H1 (cell line): ENCODE measurements around the gene BRD9. TPM values are rescaled to one million over a fixed set of nuclear protein-coding genes. Genes with fewer than 3 reads are reported as not detected.

Experiments used
- CTCF ChIA-PET: fragments of 300-600 bp; sonication (Branson Sonifier 250); formaldehyde crosslinking; loops from one replicate; lab custom pipeline; 2021; ENCODE audit not compliant: partially characterized antibody; lab: Charles Lee
- POLR2A ChIA-PET: fragments of 300-600 bp; sonication (Branson Sonifier 250); formaldehyde crosslinking; loops from one replicate; lab custom pipeline; 2021; ENCODE audit warnings: inconsistent platforms; ENCODE audit not compliant: partially characterized antibody; lab: Charles Lee
- DNase-seq, 2 experiments: peaks; one replicate each; pipeline versions ENCODE4 v3.0.0 to v3.0.0-alpha.2; 2010 to 2022; ENCODE audit warnings: low spot score in 2 of 2, low read depth in 1 of 2, mixed read lengths in 1 of 2
- FAIRE-seq: peaks from 2 replicates; lab custom pipeline; 2011; peaks lifted over from hg19 to GRCh38; lab: Jason Lieb, UNC
- H2AFZ ChIP-seq: 2 replicates; pipeline ENCODE4 v1.8.1; 2012; ENCODE audit warnings: low read length, inconsistent platforms
- H2AK5ac ChIP-seq: 2 replicates; pipeline ENCODE4 v1.6.1; 2013; ENCODE audit warnings: low read depth, low read length
- H2BK120ac ChIP-seq: replicated peaks from 2 replicates; pipeline ENCODE3; 2013; ENCODE audit warnings: low read depth, low read length, inconsistent platforms
- H2BK12ac ChIP-seq: 2 replicates; pipeline ENCODE4 v1.6.1; 2013; ENCODE audit warnings: low read depth, low read length
- H2BK15ac ChIP-seq: 2 replicates; pipeline ENCODE4 v1.6.1; 2013; ENCODE audit warnings: low read length
- H2BK20ac ChIP-seq: 2 replicates; pipeline ENCODE4 v1.6.1; 2013; ENCODE audit warnings: low read length
- H2BK5ac ChIP-seq: 2 replicates; pipeline ENCODE4 v1.6.1; 2013; ENCODE audit warnings: low read depth, low read length
- H3K14ac ChIP-seq: 2 replicates; pipeline ENCODE4 v1.6.1; 2013; ENCODE audit warnings: inconsistent platforms; ENCODE audit not compliant: insufficient read length
- H3K18ac ChIP-seq: 2 replicates; pipeline ENCODE4 v1.6.1; 2013; ENCODE audit warnings: low read length; ENCODE audit errors: extremely low read depth
- H3K23ac ChIP-seq: 2 replicates; pipeline ENCODE4 v1.6.1; 2013; ENCODE audit warnings: inconsistent platforms; ENCODE audit not compliant: insufficient read length
- H3K23me2 ChIP-seq: 2 replicates; pipeline ENCODE4 v1.6.1; 2013; ENCODE audit warnings: low read depth, low read length
- H3K27ac ChIP-seq: 2 replicates; pipeline ENCODE4 v1.6.1; 2011; ENCODE audit warnings: low read depth, low read length, inconsistent platforms
- H3K27me3 ChIP-seq, 4 experiments: replicated peaks in 1 of 4; 1 replicate in 1 of 4; 2 replicates in 3 of 4; pipeline versions ENCODE4 v1.6.1 to v1.8.1; 2011 to 2013; ENCODE audit warnings: low read length in 3 of 4, mild to moderate bottlenecking in 3 of 4, inconsistent platforms in 2 of 4, mixed read lengths in 2 of 4, moderate library complexity in 1 of 4; ENCODE audit not compliant: control insufficient read depth in 3 of 4, insufficient read depth in 3 of 4; ENCODE audit errors: extremely low read depth in 1 of 4
- H3K36me3 ChIP-seq, 4 experiments: 2 replicates each; pipeline versions ENCODE4 v1.6.1 to v1.8.1; 2011 to 2013; ENCODE audit warnings: mild to moderate bottlenecking in 4 of 4, low read length in 3 of 4, moderate library complexity in 2 of 4, control low read depth in 1 of 4, inconsistent platforms in 1 of 4; ENCODE audit not compliant: insufficient read depth in 4 of 4, control insufficient read depth in 2 of 4
- H3K4ac ChIP-seq: replicated peaks from 2 replicates; pipeline ENCODE3; 2013; ENCODE audit warnings: low read length, low read depth, mixed read lengths, inconsistent platforms; ENCODE audit not compliant: insufficient read length
- H3K4me1 ChIP-seq, 4 experiments: replicated peaks in 1 of 4; 1 replicate in 1 of 4; 2 replicates in 3 of 4; pipeline versions ENCODE4 v1.6.1 to v1.8.1; 2011 to 2013; ENCODE audit warnings: low read length in 3 of 4, inconsistent platforms in 2 of 4, mixed read lengths in 1 of 4; ENCODE audit not compliant: insufficient read depth in 4 of 4, control insufficient read depth in 3 of 4
- H3K4me2 ChIP-seq, 2 experiments: 2 replicates each; pipeline versions ENCODE4 v1.6.1 to v1.8.1; 2011 to 2013; ENCODE audit warnings: low read depth in 2 of 2, low read length in 2 of 2, control low read depth in 1 of 2, inconsistent platforms in 1 of 2, mild to moderate bottlenecking in 1 of 2; ENCODE audit not compliant: insufficient read depth in 1 of 2
- H3K4me3 ChIP-seq, 4 experiments: fragments of 200-600, 300-600 bp in 1 of 4; sonication (generic), shearing (Covaris generic), sonication (Bioruptor Twin) in 1 of 4; 2 replicates each; pipeline versions ENCODE4 v1.5.1 to v1.8.1; 2011 to 2016; ENCODE audit warnings: low read length in 4 of 4, low read depth in 3 of 4, control low read depth in 2 of 4, inconsistent platforms in 2 of 4, mild to moderate bottlenecking in 2 of 4, mixed read lengths in 1 of 4, moderate library complexity in 1 of 4; ENCODE audit not compliant: insufficient read depth in 2 of 4; ENCODE audit errors: extremely low read depth in 1 of 4
- H3K56ac ChIP-seq: replicated peaks from 2 replicates; pipeline ENCODE3; 2013; ENCODE audit warnings: low read depth, mild to moderate bottlenecking, mixed read lengths, low read length, inconsistent platforms; ENCODE audit not compliant: insufficient read length
- H3K79me1 ChIP-seq: 2 replicates; pipeline ENCODE4 v1.6.1; 2013; ENCODE audit warnings: low read depth, low read length, control low read depth
- H3K79me2 ChIP-seq, 2 experiments: 2 replicates each; pipeline versions ENCODE4 v1.6.1 to v1.8.1; 2012 to 2013; ENCODE audit warnings: low read length in 2 of 2, mild to moderate bottlenecking in 2 of 2, inconsistent platforms in 1 of 2; ENCODE audit not compliant: insufficient read depth in 2 of 2, control insufficient read depth in 1 of 2
- H3K9ac ChIP-seq, 4 experiments: replicated peaks in 1 of 4; 1 replicate in 1 of 4; 2 replicates in 3 of 4; pipeline versions ENCODE4 v1.6.1 to v1.8.1; 2011 to 2013; ENCODE audit warnings: low read depth in 3 of 4, low read length in 3 of 4, control low read depth in 2 of 4, mild to moderate bottlenecking in 2 of 4, moderate library complexity in 2 of 4, inconsistent platforms in 1 of 4; ENCODE audit errors: extremely low read depth in 1 of 4
- H3K9me3 ChIP-seq, 2 experiments: 2 replicates each; pipeline versions ENCODE4 v1.6.1 to v1.8.1; 2012 to 2013; ENCODE audit warnings: mild to moderate bottlenecking in 2 of 2, moderate library complexity in 2 of 2, control low read depth in 1 of 2, inconsistent platforms in 1 of 2, low read depth in 1 of 2, low read length in 1 of 2, mixed read lengths in 1 of 2; ENCODE audit not compliant: insufficient read depth in 2 of 2
- H4K20me1 ChIP-seq, 2 experiments: replicated peaks in 1 of 2; 2 replicates each; pipeline versions ENCODE3 to v1.8.1; 2011 to 2013; ENCODE audit warnings: inconsistent platforms in 2 of 2, low read length in 2 of 2, mild to moderate bottlenecking in 1 of 2; ENCODE audit not compliant: insufficient read depth in 2 of 2, control insufficient read depth in 1 of 2
- H4K5ac ChIP-seq: 2 replicates; pipeline ENCODE4 v1.6.1; 2013; ENCODE audit warnings: low read length, low read depth, mixed read lengths, inconsistent platforms; ENCODE audit not compliant: insufficient read length
- H4K8ac ChIP-seq: 2 replicates; pipeline ENCODE4 v1.8.0; 2013; ENCODE audit warnings: mild to moderate bottlenecking, moderate library complexity, low read length, inconsistent platforms; ENCODE audit not compliant: insufficient read depth; ENCODE audit errors: extremely low read depth
- H4K91ac ChIP-seq: replicated peaks from 2 replicates; pipeline ENCODE3; 2013; ENCODE audit warnings: low read length, mixed read lengths, inconsistent platforms; ENCODE audit not compliant: insufficient read length
- GTF2F1 ChIP-seq: IDR thresholded peaks from 2 replicates; pipeline ENCODE4 v1.6.1; 2012; ENCODE audit warnings: low read depth, low read length, improper control_type of control experiment, borderline replicate concordance
- POLR2A ChIP-seq, 2 experiments: IDR thresholded peaks; 1 replicate in 1 of 2; 2 replicates in 1 of 2; pipeline ENCODE4 v1.6.1; 2011; ENCODE audit warnings: low read depth in 2 of 2, low read length in 2 of 2, mild to moderate bottlenecking in 2 of 2; ENCODE audit errors: control extremely low read depth in 1 of 2
- RNF2 ChIP-seq: fragments of 200-900, 300-1000 bp; sonication (generic); IDR thresholded peaks from 2 replicates; pipeline ENCODE4 v1.7.1; 2016; ENCODE audit warnings: borderline replicate concordance, low read depth, mild to moderate bottlenecking, antibody characterized with exemption, low read length; ENCODE audit not compliant: poor library complexity, severe bottlenecking; ENCODE audit errors: missing control alignments
- SIN3A ChIP-seq, 2 experiments: IDR thresholded peaks in 1 of 2; conservative IDR thresholded peaks in 1 of 2; 2 replicates each; pipeline ENCODE4 v1.6.1; 2011 to 2012; ENCODE audit warnings: low read length in 2 of 2, improper control_type of control experiment in 1 of 2, low read depth in 1 of 2, mild to moderate bottlenecking in 1 of 2
- SP1 ChIP-seq: IDR thresholded peaks from 2 replicates; pipeline ENCODE4 v1.6.1; 2011; ENCODE audit warnings: low read depth, low read length
- TAF1 ChIP-seq: IDR thresholded peaks from 2 replicates; pipeline ENCODE4 v1.6.1; 2011; ENCODE audit warnings: mild to moderate bottlenecking, low read depth, low read length
- WGBS, 2 experiments: shearing (Covaris generic) in 1 of 2; methylation state at CpG; one replicate each; pipeline versions ENCODE4 v1.1.6 to v1.1.7; 2013 to 2015; ENCODE audit warnings: low lambda C conversion rate in 2 of 2, mixed read lengths in 2 of 2, inconsistent platforms in 1 of 2, low coverage in 1 of 2, missing lambda C conversion rate in 1 of 2; ENCODE audit not compliant: insufficient replicate concordance in 2 of 2, insufficient coverage in 1 of 2, insufficient read length in 1 of 2; ENCODE audit errors: extremely low coverage in 1 of 2, missing lambda C conversion rate in 1 of 2; 5-methylcytosine and 5-hydroxymethylcytosine counted together
- polyA plus RNA-seq, 7 experiments: library from polyadenylated mRNA; depleted of rRNA in 3 of 7; stranded (reverse) in 5 of 7; unstranded in 2 of 7; fragments of >200 nt in 5 of 7; fragments of 200-250 nt in 2 of 7; gene quantifications; 1 replicate in 5 of 7; 2 replicates in 1 of 7; 4 replicates in 1 of 7; pipeline versions ENCODE4 v1.2.1 to v1.2.3, GENCODE V29; 2011 to 2013; ENCODE audit warnings: missing spikeins in 2 of 7, mixed read lengths in 2 of 7
- total RNA-seq: library from RNA; stranded (reverse); fragmentation: NEBNext Ultra II Directional; extraction: Animal tissue kit (Norgen Biotek cat#: 25700); gene quantifications from 2 replicates; pipeline ENCODE4 v1.2.1, GENCODE V29; 2021
- TF ChIP-seq, protein P1 (sequence below), 3 experiments: IDR thresholded peaks; 1 replicate in 2 of 3; 2 replicates in 1 of 3; pipeline versions ENCODE4 v1.5.1 to v1.6.1; 2011; ENCODE audit warnings: low read length in 3 of 3, mild to moderate bottlenecking in 3 of 3, inconsistent platforms in 2 of 3, low read depth in 1 of 3, moderate library complexity in 1 of 3; ENCODE audit not compliant: insufficient read depth in 1 of 3; ENCODE audit errors: control extremely low read depth in 1 of 3

The BRD9 gene
- total and polyA plus RNA-seq, 2 of the 8 experiments (the other 6 are each of a cell fraction or from before 2014, with no cell fraction given): 9.3 to 49.4 TPM

DNA sequence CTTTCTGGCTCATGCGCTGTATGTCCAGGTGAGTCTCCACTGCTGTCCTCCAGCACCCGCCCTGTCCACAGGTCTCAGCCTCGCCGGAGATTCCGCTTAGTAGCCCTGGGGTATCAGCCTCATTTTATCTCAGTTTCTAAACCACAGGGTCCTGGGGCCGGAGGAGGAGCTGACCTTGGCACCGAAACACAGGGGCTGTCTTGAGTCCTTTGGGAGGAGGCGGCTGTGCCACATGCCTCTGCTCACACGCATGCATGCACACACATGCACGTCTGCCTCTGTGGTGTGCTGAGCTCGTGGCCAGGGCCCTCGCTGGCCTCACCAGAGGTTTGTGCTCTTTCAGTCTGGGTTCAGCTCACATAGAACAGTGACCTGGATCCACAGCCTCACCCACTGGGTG lies 23.3 kb upstream of the BRD9 start:
- TF ChIP-seq SP1 (no peak), TAF1 (no peak), RNF2 (no peak), POLR2A (IDR thresholded peaks at IDR 0.05; ENCODE audit: control extremely low read depth in 1 of 2, low read depth in 2 of 2, low read length in 2 of 2) (no peak), SIN3A (conservative IDR thresholded peaks at IDR 0.05 in 1 of 2, IDR thresholded peaks at IDR 0.05 in 1 of 2; ENCODE audit: low read depth in 1 of 2, low read length in 2 of 2) (no peak), GTF2F1 (no peak)
- TF ChIP-seq, protein P1, sequence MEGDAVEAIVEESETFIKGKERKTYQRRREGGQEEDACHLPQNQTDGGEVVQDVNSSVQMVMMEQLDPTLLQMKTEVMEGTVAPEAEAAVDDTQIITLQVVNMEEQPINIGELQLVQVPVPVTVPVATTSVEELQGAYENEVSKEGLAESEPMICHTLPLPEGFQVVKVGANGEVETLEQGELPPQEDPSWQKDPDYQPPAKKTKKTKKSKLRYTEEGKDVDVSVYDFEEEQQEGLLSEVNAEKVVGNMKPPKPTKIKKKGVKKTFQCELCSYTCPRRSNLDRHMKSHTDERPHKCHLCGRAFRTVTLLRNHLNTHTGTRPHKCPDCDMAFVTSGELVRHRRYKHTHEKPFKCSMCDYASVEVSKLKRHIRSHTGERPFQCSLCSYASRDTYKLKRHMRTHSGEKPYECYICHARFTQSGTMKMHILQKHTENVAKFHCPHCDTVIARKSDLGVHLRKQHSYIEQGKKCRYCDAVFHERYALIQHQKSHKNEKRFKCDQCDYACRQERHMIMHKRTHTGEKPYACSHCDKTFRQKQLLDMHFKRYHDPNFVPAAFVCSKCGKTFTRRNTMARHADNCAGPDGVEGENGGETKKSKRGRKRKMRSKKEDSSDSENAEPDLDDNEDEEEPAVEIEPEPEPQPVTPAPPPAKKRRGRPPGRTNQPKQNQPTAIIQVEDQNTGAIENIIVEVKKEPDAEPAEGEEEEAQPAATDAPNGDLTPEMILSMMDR (IDR thresholded peaks at IDR 0.05; ENCODE audit: control extremely low read depth in 1 of 3, insufficient read depth in 1 of 3, low read depth in 1 of 3, low read length in 3 of 3): no peak
- no peaks in the 10 kb centered on the region for H3K23me2 ChIP-seq
- H3K36me3 ChIP-seq: peaks cover 22 to 67% (median 45%) of the 10 kb centered on the region in 4 experiments
- no peak for FAIRE-seq
- H3K14ac ChIP-seq: no peak overlapping the region
- no peak for DNase-seq
- H4K8ac ChIP-seq: no peak overlapping the region
- H2AK5ac ChIP-seq: no peak overlapping the region
- H3K56ac ChIP-seq: no peak overlapping the region
- CTCF ChIA-PET: interaction anchor here (1.1 to 1.6 kb wide), 4 partner anchors 12 to 96 kb away, joined by 3 to 12 read pairs (median 4); no protein-coding TSS in a partner anchor
- H3K4me1 ChIP-seq: no peaks in the 10 kb centered on the region
- no peak overlapping the region for H4K91ac ChIP-seq
- H3K4ac ChIP-seq: no peak overlapping the region
- no peak overlapping the region for H3K27ac ChIP-seq
- H2AFZ ChIP-seq: no peak overlapping the region
- no peak overlapping the region for H2BK20ac ChIP-seq
- H2BK5ac ChIP-seq: no peak overlapping the region
- H3K79me1 ChIP-seq: no peaks in the 10 kb centered on the region
- no peaks in the 10 kb centered on the region for H3K27me3 ChIP-seq
- H2BK12ac ChIP-seq: no peak overlapping the region
- no peak overlapping the region for H4K5ac ChIP-seq
- H3K79me2 ChIP-seq: no peaks in the 10 kb centered on the region
- no peak overlapping the region for H3K23ac ChIP-seq
- no peak overlapping the region for H3K4me2 ChIP-seq
- H2BK15ac ChIP-seq: no peak overlapping the region
- H3K9me3 ChIP-seq: no peaks in the 10 kb centered on the region
- 94% methylated on average over 10 of the region's 12 CpGs; no CpG with 5 or more reads in 1 of the 2 experiments for WGBS, 2 experiments
- H3K9ac ChIP-seq: no peak overlapping the region
- H2BK120ac ChIP-seq: no peak overlapping the region
- H4K20me1 ChIP-seq: peaks cover 7 to 17% of the 10 kb centered on the region in 2 experiments
- H3K18ac ChIP-seq: no peak overlapping the region
- no peak overlapping the region for H3K4me3 ChIP-seq
- POLR2A ChIA-PET: no interaction called here
